GM13977 (cell line): ENCODE measurements around the gene NECTIN3.

ENCODE experiments used
- DNase-seq: peaks from one replicate; pipeline ENCODE4 v3.0.0; 2012; ENCODE audit warnings: low spot score
- in situ Hi-C: fragments of 300-500 bp; cut with MboI; formaldehyde crosslinking; loops from one replicate; pipeline ENCODE4 v1.12.0; 2022; ENCODE audit warnings: low sequenced_read_pairs, low pct_unique_long_range_greater_than_20kb, mixed read lengths, inconsistent platforms; ENCODE audit not compliant: unreplicated experiment
- TF ChIP-seq, protein P1 (sequence below): IDR thresholded peaks from 2 replicates; pipeline ENCODE4 v1.5.1; 2012; ENCODE audit warnings: mild to moderate bottlenecking, control low read depth; ENCODE audit not compliant: insufficient read depth; ENCODE audit errors: extremely low read depth, missing control alignments

The NECTIN3 gene

GRCh38 chr3:111210003-111210711, 138.5 kb downstream of the NECTIN3 start:
- no peak for DNase-seq
- TF ChIP-seq, protein P1, sequence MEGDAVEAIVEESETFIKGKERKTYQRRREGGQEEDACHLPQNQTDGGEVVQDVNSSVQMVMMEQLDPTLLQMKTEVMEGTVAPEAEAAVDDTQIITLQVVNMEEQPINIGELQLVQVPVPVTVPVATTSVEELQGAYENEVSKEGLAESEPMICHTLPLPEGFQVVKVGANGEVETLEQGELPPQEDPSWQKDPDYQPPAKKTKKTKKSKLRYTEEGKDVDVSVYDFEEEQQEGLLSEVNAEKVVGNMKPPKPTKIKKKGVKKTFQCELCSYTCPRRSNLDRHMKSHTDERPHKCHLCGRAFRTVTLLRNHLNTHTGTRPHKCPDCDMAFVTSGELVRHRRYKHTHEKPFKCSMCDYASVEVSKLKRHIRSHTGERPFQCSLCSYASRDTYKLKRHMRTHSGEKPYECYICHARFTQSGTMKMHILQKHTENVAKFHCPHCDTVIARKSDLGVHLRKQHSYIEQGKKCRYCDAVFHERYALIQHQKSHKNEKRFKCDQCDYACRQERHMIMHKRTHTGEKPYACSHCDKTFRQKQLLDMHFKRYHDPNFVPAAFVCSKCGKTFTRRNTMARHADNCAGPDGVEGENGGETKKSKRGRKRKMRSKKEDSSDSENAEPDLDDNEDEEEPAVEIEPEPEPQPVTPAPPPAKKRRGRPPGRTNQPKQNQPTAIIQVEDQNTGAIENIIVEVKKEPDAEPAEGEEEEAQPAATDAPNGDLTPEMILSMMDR = no peak
- in situ Hi-C loops = no loop called here

DNA sequence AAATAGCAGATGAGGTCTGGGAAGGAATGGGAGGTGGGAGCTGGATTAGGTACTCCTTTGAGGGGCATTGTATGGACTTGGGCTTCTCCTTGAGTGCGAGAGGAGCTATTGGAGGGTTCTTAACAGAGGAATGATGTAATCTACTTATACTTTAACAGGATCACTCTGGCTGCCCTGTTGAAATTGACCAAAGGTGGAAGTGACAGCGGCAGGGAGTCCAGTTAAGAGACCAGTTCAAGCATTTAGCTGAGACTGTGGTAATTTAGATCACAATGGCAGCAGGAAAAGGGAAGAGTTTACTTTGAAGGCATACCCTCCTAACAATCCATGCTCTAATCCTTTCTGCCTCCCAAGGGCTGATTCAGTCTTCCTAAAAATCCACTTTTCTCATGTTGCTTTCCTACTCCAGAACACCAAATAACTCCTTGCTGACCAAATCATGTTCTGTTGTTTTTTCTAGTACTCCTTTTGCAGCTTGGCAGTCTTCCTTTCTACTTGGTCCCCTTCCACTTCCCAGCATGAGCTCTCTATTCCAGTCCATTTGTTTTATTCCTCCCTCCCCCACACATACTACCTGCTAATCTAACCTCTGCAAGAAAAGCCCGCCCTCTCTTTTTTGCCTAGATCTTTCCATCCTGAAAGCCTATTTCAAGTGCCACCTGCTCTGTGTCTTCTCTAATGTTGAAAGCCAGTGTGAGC, 139.4 kb downstream of the NECTIN3 start:
- no peak for DNase-seq
- in situ Hi-C loops = no loop called here

DNA sequence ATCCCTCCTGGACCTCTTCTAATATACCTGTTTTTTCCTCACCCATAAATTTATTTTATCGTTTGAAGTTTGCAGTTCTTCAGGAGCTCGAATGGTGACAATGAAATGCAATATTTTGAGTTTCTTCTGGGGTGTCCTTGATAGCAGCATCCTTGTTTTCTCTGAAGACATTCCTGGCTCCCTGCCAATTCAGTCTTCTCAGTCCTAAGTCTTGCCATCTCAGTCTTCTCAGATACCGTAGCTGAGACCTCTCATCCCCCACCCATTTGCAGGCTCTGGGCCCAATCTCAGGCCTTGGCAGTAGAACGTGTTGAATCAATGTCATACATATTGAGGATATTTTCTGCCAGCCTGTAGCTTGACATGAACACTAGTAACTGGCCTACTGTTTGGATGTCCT, 140.9 kb downstream of the NECTIN3 start:
- in situ Hi-C loops = no loop called here
- DNase-seq = no peak
- TF ChIP-seq, protein P1 = no peak

More for the DNA sequence above, 139.4 kb downstream of the NECTIN3 start:
- TF ChIP-seq, protein P1 = no peak

- in situ Hi-C loops = no loop called here
- no peak for DNase-seq
- TF ChIP-seq, protein P1 = no peak
Observed at GRCh38 chr3:111215481-111215880, 143.9 kb downstream of the NECTIN3 start.

DNA sequence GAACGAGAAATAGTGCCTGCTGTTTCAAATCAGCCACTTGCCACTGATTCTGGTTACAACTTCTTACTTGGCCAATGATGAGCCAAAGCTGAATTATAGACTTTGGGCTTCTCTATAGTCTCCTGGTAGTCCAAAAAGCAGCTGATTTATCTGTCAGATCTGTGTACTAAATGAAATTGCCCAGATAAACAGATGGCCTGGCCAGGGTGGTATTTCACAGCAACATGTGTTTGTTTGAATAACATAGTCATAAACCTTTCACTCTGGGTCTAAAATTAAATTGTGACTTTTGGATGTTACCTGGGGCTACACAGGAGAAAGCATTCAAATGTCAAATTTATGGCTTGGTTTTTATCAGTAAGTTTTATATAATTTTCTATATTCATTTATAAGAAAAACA, 147.0 kb downstream of the NECTIN3 start:
- in situ Hi-C loops = no loop called here
- TF ChIP-seq, protein P1 = no peak
- no peak for DNase-seq

GRCh38 chr3:111227216-111227615, 155.6 kb downstream of the NECTIN3 start:
- DNase-seq = no peak
- in situ Hi-C loops = no loop called here
- TF ChIP-seq, protein P1 = no peak
